IPS-NIHi7 (cell line): ENCODE measurements around the gene MAP2K1.
"Not testable (repeated sequence)": the region's sequence is repeated elsewhere in the genome, so short reads cannot be mapped to it uniquely, and the experiment has no call there.

Source experiments
- DNase-seq: peaks from one replicate; pipeline ENCODE4 v3.0.0; 2012; ENCODE audit warnings: mixed read lengths; ENCODE audit errors: extremely low spot score

Gene MAP2K1

DNA sequence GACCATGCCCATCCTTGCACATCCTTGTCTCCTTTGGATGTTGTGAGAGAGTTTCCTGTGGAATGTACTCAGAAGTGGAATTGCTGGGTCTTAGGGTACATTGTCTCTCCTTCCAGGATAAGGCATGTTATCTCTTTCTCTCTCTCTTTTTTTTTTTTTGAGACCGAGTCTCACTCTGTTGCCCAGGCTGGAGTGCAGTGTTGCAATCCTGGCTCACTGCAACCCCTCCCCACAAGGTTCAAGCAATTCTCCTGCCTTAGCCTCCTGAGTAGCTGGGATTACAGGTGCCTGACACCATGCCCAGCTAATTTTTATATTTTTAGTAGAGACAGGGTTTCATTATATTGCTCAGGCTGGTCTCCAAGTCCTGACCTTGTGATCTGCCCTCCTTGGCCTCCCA, 6.3 kb downstream of the MAP2K1 start:
- DNase-seq: not testable (repeated sequence)

DNA sequence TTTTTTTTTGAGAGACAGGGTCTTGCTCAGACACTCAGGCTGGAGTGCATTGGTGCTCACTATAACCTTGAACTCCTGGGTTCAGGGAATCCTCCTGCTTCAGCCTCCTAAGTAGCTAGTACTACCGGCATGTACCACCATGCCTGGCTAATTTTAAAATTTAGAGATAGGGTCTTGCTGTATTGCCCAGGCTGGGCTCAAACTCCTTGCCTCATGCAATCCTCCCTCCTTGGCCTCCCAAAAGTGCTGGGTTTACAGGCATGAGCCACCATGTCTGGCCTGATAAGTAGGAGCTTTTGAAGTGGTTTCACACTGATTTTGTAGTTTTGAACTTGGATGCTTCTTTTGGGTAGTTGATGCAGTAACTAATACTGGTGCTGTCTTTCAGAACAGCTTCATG, 7.8 kb downstream of the MAP2K1 start:
- no peak for DNase-seq

DNA sequence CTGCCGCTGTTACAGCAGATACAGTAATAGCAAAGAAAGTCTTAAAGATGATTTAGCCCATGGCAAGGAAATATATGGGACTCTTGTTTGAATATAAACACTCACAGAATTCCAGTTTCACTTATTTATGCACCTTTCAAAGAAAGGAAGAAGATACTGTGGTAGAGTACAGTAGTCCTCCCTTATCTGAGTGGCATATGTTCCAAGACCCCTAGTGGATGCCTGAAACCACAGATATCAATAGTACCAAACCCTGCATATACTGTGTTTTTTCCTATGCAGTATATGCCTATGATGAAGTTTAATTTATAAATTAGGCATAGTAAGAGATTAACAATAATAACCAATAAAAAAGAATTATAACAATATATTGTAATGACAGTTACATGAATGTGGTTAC, 8.2 kb downstream of the MAP2K1 start:
- no peak for DNase-seq

DNA sequence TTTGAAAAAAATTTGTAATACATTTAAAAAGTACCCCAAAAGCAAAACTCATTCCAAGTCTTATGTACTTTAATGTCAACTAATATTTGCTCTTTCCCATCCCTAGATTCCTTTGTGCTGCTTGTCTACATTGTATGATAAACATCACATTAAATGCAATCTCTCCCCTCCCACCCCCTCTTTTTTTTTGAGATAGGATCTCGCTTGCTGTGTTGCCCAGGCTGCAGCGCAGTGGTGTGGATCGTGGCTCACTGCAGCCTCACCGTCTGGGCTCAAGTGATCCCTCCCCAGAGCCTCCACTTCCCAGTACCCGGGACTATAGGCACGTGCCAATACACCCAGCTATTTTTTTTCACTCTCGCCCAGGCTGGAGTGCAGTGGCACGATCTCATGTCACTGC, 12.6 kb downstream of the MAP2K1 start:
- DNase-seq: no peak

DNA sequence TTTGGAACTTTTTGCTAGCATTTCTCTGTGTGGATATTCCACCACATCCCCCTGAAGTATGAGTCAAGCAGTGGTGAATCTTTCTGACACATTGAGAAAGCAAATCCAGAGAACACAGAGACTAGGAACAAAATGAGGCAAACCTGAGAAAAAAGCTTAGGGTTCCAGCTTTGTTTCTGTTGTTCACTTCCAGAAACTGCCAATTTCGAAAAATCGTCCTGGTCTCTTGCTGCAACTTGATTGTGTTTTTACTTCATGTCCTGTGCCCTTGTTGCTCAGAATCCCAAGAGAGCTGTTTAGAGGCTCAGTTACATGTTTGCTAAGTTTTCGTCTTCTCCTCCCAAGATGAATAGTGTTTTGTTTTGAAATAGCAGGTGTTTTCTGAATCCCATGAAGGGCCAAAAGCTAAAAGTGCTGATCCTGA, 13.7 kb downstream of the MAP2K1 start:
- DNase-seq: no peak

DNA sequence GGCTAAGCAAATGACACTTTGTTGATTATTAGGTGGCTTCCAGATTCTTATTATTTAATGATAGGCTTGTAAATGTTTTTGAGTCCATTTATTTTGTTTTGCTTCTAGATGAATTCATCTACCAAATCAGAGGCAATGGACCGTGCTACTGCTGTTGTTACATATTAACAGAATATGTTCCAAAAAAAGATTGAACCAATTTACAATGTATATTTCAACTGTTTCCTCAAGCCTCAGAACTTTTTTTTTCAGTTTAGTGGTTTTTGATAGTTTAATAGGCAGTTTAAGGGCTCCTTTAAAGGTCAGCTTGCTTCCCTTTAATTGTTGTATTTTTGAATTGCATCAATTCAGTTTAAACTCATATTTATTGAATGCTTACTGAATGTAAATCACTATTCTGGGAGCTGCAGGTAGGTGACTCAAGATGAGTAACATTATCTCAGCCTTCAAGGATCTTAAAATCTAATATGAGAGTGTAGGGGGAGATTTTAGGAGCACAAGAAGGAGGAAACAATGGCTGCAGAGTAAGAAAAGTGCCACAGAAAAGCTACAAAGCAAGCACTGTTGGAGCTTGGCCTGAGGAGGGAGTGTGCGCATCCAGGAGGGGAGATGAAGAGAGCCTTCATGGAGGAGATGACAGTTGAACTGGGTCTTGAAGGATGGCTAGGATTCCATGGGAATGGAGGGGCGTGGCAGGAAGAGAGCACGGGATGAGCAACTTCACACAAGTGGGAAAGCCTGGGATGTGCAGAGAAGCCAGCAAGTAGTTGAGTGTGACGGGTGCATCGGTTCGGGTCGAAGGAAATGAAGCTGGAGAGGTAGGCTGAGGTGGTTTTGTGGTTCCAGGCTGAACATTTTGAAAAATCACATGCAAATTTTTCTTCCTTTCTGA, 14.7 kb downstream of the MAP2K1 start:
- no peak for DNase-seq

DNA sequence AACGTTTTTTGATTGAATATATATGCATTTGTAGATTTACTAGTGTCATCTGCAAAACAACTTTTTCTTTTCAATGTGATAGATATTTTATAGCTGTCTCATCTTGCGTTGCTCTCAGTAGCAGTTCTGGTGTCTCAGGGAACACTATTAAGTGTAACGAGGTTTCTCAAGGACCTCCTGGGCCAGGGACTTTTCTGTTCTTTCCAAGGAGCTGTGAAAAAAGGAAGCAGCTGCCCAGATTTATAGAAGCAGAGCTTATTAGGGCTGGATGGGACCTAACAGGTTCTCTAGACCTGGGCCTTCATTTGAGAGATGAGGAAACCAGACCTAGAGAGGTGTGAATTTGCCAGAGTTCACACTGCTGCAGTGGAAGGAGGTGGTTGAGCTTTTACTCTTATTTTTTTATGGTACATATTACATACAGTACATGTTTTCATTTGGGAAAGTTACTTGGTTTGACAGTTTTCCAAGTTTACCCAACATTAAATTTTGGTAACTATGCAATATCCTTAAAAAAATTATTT, 16.1 kb downstream of the MAP2K1 start:
- no peak for DNase-seq

DNA sequence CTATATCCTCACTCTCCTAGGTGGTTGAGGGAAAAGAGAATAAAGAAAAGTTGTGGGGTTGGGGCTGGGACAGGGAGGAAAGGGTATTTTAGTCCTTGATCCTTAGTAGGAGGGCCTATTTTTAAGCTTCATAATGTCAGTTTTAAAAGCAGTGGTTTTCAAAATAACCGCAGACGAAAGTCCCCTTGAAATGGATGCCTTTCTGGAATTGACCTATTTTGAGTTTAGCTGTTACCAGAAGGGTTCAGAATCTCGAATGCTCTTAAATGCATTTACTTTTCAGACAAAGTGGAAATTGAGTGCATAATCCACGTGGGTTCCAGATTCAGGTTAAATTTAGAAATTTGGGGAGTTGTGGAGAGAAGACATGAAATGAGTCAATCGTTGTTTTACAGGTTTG, 16.6 kb downstream of the MAP2K1 start:
- no peak for DNase-seq

DNA sequence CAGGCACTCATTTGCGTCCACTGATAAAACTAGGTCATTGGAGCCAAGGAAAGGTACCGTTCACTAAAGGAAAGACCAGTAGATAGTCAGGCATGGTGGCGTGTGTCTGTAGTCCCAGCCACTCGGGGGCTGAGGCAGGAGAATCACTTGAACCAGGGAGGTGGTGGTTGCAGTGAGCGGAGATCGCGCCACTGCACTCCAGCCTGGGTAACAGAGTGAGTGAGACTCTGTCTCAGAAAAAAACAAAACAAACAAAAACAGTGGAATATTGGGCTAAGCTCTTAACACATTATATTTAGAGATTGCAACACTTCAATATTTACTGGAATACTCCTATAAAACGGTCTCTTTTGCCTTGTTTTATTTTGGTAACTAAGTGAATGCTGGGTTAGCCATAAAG, 17.4 kb downstream of the MAP2K1 start:
- no peak for DNase-seq

DNA sequence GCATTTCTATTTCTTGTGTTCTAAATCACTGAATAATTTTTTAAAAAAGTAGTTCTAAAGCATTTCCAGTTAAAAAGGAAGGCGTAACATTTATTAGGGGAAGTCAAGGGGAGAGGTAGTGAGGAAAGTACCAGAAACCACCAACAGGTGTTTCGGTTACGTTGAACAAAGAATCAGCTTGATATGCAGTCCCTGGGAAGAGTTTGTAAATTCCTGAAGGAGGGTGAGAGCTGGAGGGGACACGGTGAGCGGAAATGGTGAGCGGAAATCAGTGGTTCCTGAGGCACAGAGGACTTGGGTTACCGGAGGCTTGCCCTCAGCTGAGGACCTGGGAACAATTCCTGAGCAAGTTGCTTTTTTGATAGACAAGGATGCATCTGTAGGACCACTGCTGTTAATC, 17.8 kb downstream of the MAP2K1 start:
- peak; percentile 73 for DNase-seq

DNA sequence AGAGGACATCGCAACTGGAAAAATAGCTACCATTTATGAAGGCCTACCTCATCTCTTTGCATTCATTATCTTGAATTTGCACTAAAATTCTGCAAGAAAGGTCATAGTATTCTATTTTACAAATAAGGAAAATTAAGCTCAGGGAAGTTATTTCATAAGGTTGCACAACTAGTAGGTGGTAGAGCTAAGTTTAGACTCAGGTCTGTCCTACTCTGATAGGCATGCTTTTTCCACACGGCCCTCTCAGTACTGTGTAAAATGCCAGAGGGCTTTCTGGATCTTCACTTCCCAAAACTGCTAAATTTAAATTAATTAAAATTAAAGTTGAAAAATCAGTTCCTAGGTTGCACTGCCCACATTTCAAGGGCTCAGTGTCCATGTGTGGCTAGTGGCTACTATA, 18.3 kb downstream of the MAP2K1 start:
- no peak for DNase-seq

DNA sequence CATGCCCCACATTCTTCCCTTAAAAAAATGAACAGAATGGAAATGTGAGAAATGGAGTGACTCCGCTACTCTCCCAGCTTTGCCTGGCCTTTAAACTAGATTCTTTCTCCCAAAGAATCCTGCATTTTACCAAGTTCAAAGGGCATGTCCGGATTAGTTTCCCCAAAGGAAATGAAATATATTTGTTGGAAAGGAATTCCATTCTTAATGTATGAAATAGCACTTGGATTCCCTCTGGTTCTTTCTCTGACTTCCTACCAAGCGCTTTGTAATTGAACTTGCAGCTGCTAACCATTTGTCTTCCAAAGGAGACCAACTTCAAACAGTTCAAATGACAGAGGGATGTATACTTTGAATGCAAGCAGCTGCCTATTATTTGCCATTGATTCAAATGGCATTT, 18.9 kb downstream of the MAP2K1 start:
- no peak for DNase-seq

DNA sequence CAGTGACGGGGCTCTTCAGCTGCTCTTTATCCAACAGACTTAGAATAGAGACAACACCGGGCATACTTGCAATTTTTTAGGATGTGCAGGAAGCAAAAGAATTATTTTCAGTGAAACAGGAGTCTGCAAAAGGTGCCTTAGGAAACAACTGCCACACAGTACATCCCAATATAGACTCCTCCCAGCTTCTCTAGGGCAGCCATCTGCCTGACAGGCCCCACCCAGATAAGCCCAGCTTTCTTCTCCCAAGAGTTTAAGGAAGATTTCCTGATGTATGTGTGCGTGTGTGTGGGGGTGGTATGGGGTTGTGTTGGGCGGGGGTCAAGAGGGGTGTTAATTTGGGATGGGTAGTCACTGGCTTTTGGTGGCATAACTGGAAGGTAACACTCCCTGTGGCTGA, 21.5 kb downstream of the MAP2K1 start:
- DNase-seq: no peak

DNA sequence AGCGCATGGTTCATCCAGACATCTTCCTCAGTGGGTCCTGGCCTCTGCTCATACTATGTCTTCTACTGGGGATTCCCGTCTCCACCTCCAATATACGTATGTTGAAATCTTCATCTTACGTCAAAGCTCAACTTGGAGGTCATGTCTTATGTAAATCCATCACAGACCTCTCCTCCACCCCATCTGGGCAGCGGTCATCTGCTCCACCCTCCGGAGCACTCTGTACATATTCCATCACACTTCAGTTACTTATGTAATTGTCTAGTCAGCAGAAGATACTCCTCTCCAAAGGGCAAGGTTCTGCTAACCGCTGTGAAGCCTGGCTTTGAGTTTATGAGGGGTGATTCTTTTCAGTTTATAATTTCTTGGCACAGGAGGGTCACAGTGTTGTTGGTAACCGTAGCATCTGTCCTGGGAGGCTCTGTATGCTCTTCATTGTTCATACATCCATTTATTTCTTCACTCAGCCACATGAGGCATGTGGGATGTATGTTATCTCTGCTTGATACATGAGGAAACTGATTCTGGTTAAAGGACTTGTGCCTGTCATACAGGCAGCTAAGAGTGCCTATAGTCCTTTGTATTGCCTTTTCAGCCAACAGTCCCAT, 22.1 kb downstream of the MAP2K1 start:
- no peak for DNase-seq

DNA sequence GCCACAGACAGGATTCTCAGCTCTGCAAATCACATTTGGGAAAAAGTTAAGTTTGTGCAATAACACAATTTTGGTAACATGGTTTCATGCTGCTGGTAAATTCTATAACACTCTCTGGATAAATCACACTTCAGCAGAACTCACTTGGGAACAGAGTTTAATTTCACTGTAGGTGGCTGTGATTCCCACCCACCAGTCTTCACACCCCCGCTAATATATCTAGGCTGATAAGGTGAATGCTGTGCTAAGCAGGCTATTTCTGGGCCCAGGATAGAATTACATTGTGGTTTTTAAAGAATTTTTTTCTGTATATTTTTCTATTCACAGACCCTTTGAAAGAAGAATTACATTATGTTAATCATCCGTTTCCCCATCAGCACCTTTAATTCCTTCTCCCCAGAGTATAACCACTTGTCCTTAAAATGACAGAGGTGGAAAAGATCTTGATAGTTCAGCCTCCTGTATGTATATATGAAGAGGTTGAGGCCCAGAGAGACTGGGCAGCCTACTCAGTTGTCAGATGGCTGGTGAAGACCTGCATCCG, 22.9 kb downstream of the MAP2K1 start:
- no peak for DNase-seq

DNA sequence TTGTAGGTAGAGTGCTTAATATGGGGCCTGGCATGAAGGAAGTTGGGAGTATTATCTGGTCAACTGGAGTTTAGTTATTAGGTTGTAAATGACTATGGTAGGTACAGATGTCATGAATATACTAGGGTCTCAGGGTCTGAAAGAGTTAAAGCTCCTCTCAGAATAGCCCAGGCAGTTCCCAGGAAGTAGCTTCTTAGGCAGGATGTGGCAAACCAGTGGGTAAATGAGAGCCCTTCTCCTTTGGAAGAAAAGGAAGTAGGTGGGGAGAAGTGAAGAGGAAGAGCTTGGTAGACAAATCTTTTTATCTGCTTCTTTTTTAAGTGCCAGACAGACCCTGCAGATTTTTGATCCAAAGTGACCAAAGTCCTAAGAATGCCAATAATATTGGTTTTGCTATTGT, 24.5 kb downstream of the MAP2K1 start:
- peak; percentile 35 for DNase-seq

DNA sequence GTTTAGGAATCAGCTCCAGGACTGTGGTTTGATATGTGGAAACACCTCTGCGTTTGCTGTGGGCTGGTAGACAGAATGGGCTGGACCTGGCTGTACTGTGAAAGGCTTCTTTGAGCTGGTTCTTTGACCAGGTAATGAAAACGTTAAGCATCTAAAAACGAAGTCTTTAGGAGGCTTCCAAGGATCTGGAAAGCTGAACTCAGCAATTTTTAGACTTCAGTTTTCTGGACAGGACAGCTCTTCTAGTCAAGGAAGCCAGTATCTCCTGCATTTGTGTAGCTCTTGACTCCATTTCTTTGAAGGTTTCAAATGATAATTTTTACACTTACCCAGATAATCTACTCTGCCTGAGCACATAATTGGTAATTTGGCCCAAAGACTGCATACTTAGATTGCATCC, 25.5 kb downstream of the MAP2K1 start:
- no peak for DNase-seq

DNA sequence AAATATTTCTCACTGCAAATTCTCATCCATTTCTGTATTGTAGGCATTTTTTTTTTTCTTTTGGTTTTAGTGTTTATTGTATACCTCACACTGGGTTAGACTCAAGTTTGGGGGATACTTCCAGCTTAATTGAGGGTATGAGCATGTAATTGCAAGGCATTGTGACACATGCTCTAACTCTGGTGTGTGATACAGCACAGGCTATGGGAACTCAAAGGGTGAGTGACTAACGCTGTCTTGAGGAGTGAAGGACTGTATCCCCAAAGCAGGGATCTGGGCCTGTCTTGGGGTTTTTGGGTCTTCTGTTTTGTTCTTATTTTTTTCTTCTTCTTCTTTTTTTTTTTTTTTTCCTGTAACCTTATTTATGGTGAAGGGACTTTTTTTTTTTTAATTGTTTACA, 26.9 kb downstream of the MAP2K1 start:
- DNase-seq: no peak

DNA sequence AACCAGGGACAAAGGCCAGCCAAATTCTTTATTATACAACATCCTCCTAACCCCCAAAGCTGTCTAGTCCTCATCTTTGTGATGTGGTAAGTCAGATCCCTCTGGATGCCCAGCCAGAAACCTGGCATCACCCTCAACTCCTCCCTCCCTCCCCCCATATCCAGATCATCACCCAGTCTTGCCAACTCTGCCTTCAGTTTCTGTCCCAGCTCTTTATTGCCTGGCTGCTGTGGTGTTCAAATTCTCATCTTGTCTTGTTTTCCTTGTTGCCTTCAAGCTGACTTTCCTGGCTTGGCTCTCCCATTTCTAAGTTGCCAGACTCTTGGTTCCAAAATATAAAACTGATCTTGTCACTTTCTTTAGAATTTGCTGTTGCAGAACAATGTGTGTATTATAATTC, 28.6 kb downstream of the MAP2K1 start:
- DNase-seq: no peak

DNA sequence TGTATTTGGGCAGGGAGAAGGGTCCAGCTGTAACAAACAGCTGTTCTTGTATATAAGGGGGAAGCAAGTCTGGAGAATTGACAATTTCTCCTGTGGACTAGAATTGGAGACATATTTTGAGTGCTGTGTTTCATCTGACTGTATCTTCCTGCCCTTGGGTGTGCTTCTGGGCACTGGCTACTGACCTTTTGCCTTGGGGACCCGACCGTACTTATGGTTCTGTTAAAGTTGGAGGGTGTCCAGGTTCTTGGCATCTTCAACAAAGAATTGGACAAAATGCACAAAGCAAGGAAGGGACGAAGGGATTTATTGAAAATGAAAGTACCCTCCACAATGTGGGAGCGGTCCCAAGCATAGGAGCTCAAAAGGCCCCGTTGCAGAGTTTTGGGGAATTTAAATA, 31.0 kb downstream of the MAP2K1 start:
- DNase-seq: no peak

DNA sequence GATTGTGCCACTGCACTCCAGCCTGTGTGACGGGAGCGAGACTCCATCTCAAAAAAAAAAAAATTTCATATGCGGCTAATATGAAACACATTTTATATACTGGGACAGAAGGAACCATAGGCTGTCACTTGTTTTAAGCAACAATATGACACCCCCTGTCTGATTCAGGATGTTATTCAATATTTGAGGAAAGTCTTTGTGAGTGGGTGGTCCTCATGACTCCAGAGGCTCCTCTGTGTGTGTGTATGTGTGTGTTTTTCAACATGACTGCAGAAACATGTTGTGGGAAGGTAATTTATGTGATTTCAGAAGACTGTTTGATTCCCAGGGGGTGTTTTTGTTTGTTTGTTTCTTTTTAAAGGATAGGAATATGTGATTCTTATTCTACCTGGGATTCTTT, 32.8 kb downstream of the MAP2K1 start:
- DNase-seq: no peak

DNA sequence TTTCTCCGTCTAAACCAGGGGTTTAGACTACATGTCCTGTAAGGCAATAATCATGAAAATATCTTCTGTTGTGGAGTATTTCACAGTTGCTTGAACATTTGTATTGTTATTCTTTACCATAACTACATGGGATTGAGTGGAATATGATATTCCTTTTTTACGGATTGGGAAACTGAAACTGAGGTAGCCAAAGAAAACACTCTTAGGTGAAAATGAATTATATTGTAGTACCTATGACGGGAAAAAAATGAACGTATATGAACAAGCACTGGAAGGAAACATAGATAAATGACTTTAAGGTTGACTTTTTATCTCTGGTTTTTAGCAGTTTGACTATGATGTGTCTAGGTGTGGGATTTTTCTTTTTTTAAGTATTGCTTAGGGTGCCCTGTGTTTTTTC, 35.6 kb downstream of the MAP2K1 start:
- no peak for DNase-seq

DNA sequence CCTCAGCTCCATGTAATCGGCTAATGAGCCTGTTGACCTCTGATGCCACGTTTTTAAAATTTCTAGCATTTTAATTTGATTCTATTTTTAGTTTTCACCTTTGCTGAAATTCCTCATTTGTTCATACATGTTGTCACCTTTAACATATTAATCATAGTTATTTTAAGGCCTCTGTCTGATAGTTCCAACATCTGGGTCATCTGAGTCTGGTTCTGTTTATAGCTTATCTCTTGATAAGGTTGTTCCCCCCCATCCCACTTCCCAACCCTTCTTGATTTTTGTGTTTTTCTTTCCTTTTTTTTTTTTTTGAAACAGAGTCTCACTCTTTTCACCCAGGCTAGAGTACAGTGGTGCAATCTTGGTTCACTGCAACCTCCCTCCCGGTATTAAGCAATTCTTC, 36.4 kb downstream of the MAP2K1 start:
- no peak for DNase-seq
